ENCODE measurements around the gene TSC2. TPM values are rescaled to one million over a fixed set of nuclear protein-coding genes. Genes with fewer than 3 reads are reported as not detected.

The TSC2 gene
- total and polyA plus RNA-seq, 2 experiments from 2014 or later: 41.8 to 78.7 TPM

- Histone ChIP-seq H3K4me2 (no peak overlapping the region), H3K4me3 (no peak overlapping the region), H3K36me3 (replicated peaks; ENCODE audit: insufficient read depth, low read depth) (no peaks in the 10 kb centered on the region), H3K9me3 (ENCODE audit: low read depth) (no peaks in the 10 kb centered on the region), H3K4me1 (ENCODE audit: insufficient read depth) (no peaks in the 10 kb centered on the region), H3K79me2 (no peaks in the 10 kb centered on the region), H3K27ac (no peak overlapping the region), H3K9me2 (replicated peaks; ENCODE audit: insufficient read depth) (no peaks in the 10 kb centered on the region), H2AFZ (no peak overlapping the region), H4K20me1 (ENCODE audit: insufficient read depth, poor library complexity, severe bottlenecking) (no peaks in the 10 kb centered on the region), H3K27me3 (no peaks in the 10 kb centered on the region)
- TF ChIP-seq EZH2 (IDR thresholded peaks at IDR 0.05; ENCODE audit: borderline replicate concordance) (no peak), EZH2phosphoT487 (IDR thresholded peaks at IDR 0.05; ENCODE audit: low read depth, severe bottlenecking, unreplicated experiment) (no peak)
- TF ChIP-seq, protein P1, sequence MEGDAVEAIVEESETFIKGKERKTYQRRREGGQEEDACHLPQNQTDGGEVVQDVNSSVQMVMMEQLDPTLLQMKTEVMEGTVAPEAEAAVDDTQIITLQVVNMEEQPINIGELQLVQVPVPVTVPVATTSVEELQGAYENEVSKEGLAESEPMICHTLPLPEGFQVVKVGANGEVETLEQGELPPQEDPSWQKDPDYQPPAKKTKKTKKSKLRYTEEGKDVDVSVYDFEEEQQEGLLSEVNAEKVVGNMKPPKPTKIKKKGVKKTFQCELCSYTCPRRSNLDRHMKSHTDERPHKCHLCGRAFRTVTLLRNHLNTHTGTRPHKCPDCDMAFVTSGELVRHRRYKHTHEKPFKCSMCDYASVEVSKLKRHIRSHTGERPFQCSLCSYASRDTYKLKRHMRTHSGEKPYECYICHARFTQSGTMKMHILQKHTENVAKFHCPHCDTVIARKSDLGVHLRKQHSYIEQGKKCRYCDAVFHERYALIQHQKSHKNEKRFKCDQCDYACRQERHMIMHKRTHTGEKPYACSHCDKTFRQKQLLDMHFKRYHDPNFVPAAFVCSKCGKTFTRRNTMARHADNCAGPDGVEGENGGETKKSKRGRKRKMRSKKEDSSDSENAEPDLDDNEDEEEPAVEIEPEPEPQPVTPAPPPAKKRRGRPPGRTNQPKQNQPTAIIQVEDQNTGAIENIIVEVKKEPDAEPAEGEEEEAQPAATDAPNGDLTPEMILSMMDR (IDR thresholded peaks at IDR 0.05; ENCODE audit: poor library complexity): no peak
- WGBS (ENCODE audit: low lambda C conversion rate, missing lambda C conversion rate): 94% methylated on average over 21 of the region's 21 CpGs
- DNase-seq (ENCODE audit: low spot score): no peak
These were observed 29.9 kb downstream of the TSC2 start for GRCh38 chr16:2077696-2078095.

GRCh38 chr16:2078096-2078495 is 30.3 kb downstream of the TSC2 start:
- Histone ChIP-seq H3K4me1 (ENCODE audit: insufficient read depth) (no peaks in the 10 kb centered on the region), H3K27me3 (no peaks in the 10 kb centered on the region), H2AFZ (no peak overlapping the region), H3K4me3 (no peak overlapping the region), H3K36me3 (replicated peaks; ENCODE audit: insufficient read depth, low read depth) (no peaks in the 10 kb centered on the region), H3K9me3 (ENCODE audit: low read depth) (no peaks in the 10 kb centered on the region), H3K79me2 (no peaks in the 10 kb centered on the region), H3K9me2 (replicated peaks; ENCODE audit: insufficient read depth) (no peaks in the 10 kb centered on the region), H3K4me2 (no peak overlapping the region), H4K20me1 (ENCODE audit: insufficient read depth, poor library complexity, severe bottlenecking) (no peaks in the 10 kb centered on the region), H3K27ac (no peak overlapping the region)
- TF ChIP-seq EZH2phosphoT487 (IDR thresholded peaks at IDR 0.05; ENCODE audit: low read depth, severe bottlenecking, unreplicated experiment) (no peak), EZH2 (IDR thresholded peaks at IDR 0.05; ENCODE audit: borderline replicate concordance) (no peak)
- TF ChIP-seq, protein P1 (IDR thresholded peaks at IDR 0.05; ENCODE audit: poor library complexity): no peak
- DNase-seq (ENCODE audit: low spot score): no peak
- WGBS (ENCODE audit: low lambda C conversion rate, missing lambda C conversion rate): 94% methylated on average over 6 of the region's 7 CpGs

DNA sequence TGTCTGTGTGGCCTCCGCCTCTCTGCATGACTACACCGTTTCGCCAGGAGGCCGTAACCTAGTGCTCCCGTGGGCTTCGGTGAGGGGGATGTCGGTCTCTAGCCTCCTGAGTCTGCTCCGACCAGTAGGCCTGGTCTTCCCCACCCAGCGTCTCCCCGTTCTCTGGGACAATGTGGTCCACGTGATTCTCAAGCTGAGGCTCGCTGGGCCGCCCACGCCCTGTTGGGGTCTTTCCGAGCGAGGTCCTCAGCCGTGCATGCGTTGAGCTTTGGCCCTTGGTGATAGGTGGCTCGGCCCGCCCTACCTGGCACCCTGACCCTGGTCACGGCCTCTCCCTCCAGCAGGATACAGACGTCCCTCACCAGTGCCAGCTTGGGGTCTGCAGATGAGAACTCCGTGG is 30.9 kb downstream of the TSC2 start:
- H3K36me3 ChIP-seq (replicated peaks; ENCODE audit: insufficient read depth, low read depth): no peaks in the 10 kb centered on the region
- no peaks in the 10 kb centered on the region for H3K4me1 ChIP-seq (ENCODE audit: insufficient read depth)
- 97% methylated on average over 23 of the region's 23 CpGs for WGBS (ENCODE audit: low lambda C conversion rate, missing lambda C conversion rate)
- H3K79me2 ChIP-seq: no peaks in the 10 kb centered on the region
- H3K4me2 ChIP-seq: no peak overlapping the region
- H3K27me3 ChIP-seq: no peaks in the 10 kb centered on the region
- no peak for DNase-seq (ENCODE audit: low spot score)
- no peak overlapping the region for H3K27ac ChIP-seq
- no peaks in the 10 kb centered on the region for H4K20me1 ChIP-seq (ENCODE audit: insufficient read depth, poor library complexity, severe bottlenecking)
- H3K4me3 ChIP-seq: no peak overlapping the region
- no peaks in the 10 kb centered on the region for H3K9me3 ChIP-seq (ENCODE audit: low read depth)
- H3K9me2 ChIP-seq (replicated peaks; ENCODE audit: insufficient read depth): no peaks in the 10 kb centered on the region
- H2AFZ ChIP-seq: no peak overlapping the region
- TF ChIP-seq, protein P1 (IDR thresholded peaks at IDR 0.05; ENCODE audit: poor library complexity): no peak
- TF ChIP-seq EZH2 (IDR thresholded peaks at IDR 0.05; ENCODE audit: borderline replicate concordance): no peak

GRCh38 chr16:2079311-2079800 is 31.6 kb downstream of the TSC2 start:
- TF ChIP-seq, protein P1 (IDR thresholded peaks at IDR 0.05; ENCODE audit: poor library complexity): no peak
- no peak for TF ChIP-seq EZH2 (IDR thresholded peaks at IDR 0.05; ENCODE audit: borderline replicate concordance)
- TF ChIP-seq EZH2phosphoT487 (IDR thresholded peaks at IDR 0.05; ENCODE audit: low read depth, severe bottlenecking, unreplicated experiment): no peak
- Histone ChIP-seq H3K79me2 (no peaks in the 10 kb centered on the region), H3K4me1 (ENCODE audit: insufficient read depth) (no peaks in the 10 kb centered on the region), H3K4me2 (no peak overlapping the region), H3K4me3 (no peak overlapping the region), H3K9me2 (replicated peaks; ENCODE audit: insufficient read depth) (no peaks in the 10 kb centered on the region), H3K27me3 (no peaks in the 10 kb centered on the region), H3K9me3 (ENCODE audit: low read depth) (no peaks in the 10 kb centered on the region), H3K27ac (no peak overlapping the region), H3K36me3 (replicated peaks; ENCODE audit: insufficient read depth, low read depth) (no peaks in the 10 kb centered on the region), H2AFZ (no peak overlapping the region), H4K20me1 (ENCODE audit: insufficient read depth, poor library complexity, severe bottlenecking) (no peaks in the 10 kb centered on the region)
- DNase-seq (ENCODE audit: low spot score): no peak
- whole genome bisulfite sequencing (ENCODE audit: low lambda C conversion rate, missing lambda C conversion rate): 95% methylated on average over 24 of the region's 30 CpGs

All from hepatocyte (in vitro differentiated cells).